HG03558 (cell line): ENCODE results near the gene ENTPD8.
"Not testable (repeated sequence)": the region's sequence is repeated elsewhere in the genome, so short reads cannot be mapped to it uniquely, and the experiment has no call there.

ENCODE experiments used
- ATAC-seq: cut with Tn5 transposase; IDR thresholded peaks from one replicate; pipeline ENCODE4 v1.9.1; 2021; ENCODE audit warnings: moderate number of reproducible peaks; ENCODE audit not compliant: unreplicated experiment; ENCODE audit errors: extremely low read depth

The ENTPD8 gene

GRCh38 chr9:137459601-137460362 lies 18.6 kb upstream of the ENTPD8 start:
- no peak for ATAC-seq

GRCh38 chr9:137459152-137459600 lies 18.0 kb upstream of the ENTPD8 start, which contains the start of gene NSMF:
NSMF (minus strand) TSS chr9:137459334; CDS start chr9:137459102, 232 bp downstream.
- no peak for ATAC-seq

- no peak for ATAC-seq
These were observed 17.3 kb upstream of the ENTPD8 start for GRCh38 chr9:137458194-137459151.

- no peak for ATAC-seq
These were observed 16.4 kb upstream of the ENTPD8 start for GRCh38 chr9:137457406-137458193.

GRCh38 chr9:137456864-137457405 lies 15.8 kb upstream of the ENTPD8 start:
- no peak for ATAC-seq

- ATAC-seq, result no peak
These were observed 15.1 kb upstream of the ENTPD8 start for GRCh38 chr9:137456061-137456863.

- no peak for ATAC-seq
These were observed 14.3 kb upstream of the ENTPD8 start for GRCh38 chr9:137455359-137455991.

- no peak for ATAC-seq
These were observed 13.6 kb upstream of the ENTPD8 start for GRCh38 chr9:137454597-137455358.

GRCh38 chr9:137454145-137454596 lies 13.0 kb upstream of the ENTPD8 start:
- ATAC-seq, result no peak

GRCh38 chr9:137453643-137454081 lies 12.5 kb upstream of the ENTPD8 start:
- ATAC-seq, result no peak

GRCh38 chr9:137452761-137453642 lies 11.8 kb upstream of the ENTPD8 start:
- ATAC-seq, result no peak

GRCh38 chr9:137452006-137452760 lies 11.0 kb upstream of the ENTPD8 start:
- ATAC-seq, result no peak

GRCh38 chr9:137451264-137452005 lies 10.3 kb upstream of the ENTPD8 start:
- ATAC-seq, result not testable (repeated sequence)

GRCh38 chr9:137450539-137451222 lies 9.5 kb upstream of the ENTPD8 start:
- not testable (repeated sequence) for ATAC-seq
